GM21515 (cell line): Measurements from ENCODE around the gene SRPX.

Experiments used
- ATAC-seq: cut with Tn5 transposase; IDR thresholded peaks from one replicate; pipeline ENCODE4 v1.9.1; 2021; ENCODE audit not compliant: unreplicated experiment

Gene SRPX

DNA sequence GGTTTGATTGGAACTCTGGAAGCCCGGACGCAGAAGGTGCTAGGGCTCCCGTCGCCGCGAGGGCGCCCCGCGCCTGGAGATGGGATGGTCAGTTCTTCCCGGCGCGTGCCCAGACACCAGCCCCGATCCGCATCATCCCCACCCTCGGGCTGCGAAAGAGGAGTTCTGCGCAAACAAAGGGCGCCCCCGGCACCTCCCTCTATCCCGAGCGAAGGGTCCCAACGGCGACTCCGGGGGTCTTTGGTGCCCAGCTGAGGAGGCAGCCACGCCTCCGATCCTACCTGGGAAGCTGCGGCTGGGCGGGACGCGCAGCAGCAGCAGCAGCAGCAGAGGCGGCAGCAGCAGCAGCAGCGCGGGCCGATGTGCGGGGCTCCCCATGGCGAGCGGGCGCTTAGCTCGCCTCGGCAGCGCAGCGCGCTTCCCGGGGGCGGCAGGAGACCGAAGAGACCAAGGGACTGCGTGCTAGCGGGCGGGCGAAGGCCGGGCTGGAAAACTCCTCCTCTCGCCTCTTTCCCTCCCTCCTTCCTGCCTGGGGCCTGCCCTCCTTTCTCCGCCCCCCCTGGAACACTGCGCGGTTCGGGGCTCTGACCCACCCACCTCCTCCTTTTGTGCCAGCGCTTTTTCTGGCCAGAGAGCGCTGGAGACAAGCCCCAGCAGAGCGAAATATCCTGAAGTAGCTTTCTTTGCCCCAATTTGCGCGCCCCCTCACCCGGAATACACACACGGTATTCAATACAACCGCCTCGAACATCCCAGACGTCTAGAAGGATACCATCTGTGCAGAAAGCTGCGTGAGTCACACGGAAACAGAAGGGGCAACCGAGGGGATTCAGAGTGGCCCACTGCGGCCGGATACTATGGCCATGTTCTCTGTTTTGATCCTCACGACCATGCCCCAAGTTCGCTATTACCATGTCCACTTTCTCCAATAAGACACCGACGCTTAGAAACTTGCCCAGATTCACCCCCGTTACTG is at the start of gene SRPX:
TSS of gene SRPX (minus strand) at position 457 of the 976 bp plus-strand sequence. CDS start at position 378, 79 bp downstream.
- ATAC-seq: no peak

DNA sequence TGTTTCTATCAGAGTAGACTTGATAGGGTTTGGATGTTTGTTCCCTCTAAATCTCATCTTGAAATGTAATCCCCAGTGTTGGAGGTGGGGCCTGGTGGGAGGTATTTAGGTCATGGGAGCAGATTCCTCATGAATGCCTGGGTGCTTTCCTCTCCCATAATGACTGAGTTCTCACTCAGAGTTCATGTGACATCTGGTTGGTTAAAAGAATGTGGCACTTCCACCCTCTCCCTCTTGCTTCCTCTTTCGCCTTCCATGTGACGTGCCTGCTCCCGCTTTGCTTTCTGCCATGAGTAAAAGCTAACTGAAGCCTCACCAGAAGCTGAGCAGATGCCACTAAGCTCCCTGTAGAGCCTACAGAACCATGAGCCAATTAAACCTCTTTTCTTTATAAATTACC is 47.3 kb upstream of the SRPX start:
- ATAC-seq: no peak

DNA sequence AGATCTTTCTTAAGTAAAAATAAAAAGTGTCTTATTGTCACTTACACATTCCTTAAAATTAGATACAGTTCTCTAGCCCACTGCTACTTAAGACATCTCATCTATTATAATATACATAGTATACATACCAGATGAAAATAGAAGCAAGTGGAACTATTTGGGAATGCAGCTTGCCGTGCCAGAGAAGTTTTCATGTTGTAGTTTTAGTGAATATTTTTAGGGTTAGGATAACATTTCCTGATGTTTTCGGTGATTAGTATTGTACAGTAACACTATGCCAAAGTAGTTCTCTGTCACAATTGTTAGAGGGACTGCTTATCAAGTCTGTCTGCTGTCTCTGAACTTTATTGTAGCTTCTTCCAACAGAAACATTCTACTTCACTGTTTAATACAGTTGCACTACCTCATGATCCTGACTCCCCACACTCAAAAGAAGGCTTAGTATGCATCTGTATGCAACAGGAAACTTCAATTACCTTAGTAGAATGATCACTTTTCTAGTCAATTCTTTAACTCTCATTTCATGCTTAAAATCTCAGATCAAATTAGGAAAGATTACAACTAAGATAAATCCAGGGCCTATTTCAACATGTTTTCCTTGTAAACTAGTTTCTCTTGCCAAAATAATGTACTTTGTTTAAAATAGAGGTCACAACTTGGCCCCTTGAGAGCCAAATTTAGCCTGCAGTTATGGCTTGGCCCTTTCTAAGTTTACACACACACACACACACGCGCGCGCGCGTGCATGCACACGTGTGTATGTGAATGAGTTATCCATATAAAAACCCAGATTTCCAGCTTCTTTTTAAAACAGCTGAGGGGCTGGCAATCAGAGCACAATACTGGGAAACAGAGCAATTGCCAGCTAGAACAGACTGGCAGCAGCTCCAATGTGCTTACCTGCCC is 42.3 kb upstream of the SRPX start:
- ATAC-seq: no peak

GRCh38 chrX:38260231-38260630 is 39.6 kb upstream of the SRPX start:
- ATAC-seq: no peak

DNA sequence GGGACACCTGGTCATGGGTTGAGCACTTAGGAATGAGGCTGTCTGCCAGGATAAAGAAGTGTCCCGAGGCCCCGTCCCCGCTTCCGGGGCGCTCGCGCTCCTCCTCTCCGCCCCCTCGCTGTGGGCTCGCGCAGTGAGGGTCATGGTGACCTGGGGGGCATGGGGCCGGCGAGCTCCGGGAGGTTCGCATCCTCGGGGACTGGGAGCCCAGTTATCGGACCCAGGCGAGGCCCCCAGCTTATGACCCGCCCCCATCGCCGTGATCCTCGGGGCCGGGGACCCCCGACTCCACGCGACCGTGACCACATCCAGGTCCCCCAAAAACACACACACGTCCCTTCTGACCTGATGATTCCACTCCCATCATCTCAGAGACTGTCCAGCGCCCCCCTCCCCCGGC is 35.3 kb upstream of the SRPX start:
- ATAC-seq: no peak

GRCh38 chrX:38249965-38250364 is 29.3 kb upstream of the SRPX start:
- no peak for ATAC-seq

DNA sequence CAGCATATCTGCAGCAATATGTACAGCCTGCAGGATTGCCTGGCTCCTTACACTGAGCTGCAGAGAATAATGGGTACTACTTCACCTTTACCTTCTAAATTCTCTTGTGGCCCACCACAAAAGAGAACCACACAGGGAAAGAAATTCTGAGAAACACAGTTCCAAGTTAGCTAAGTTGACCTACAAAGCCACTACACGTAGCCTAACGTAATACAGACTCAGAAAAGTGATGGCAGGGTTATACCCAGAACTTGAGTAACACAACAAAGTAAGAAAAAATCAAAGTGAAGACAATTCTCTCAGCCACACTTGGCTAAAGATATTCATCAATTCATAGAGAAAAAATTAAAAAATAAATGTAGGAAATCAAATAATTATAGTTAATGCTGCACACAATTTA is 26.4 kb upstream of the SRPX start:
- ATAC-seq: no peak

- no peak for ATAC-seq
Measured at GRCh38 chrX:38240541-38240940, 19.9 kb upstream of the SRPX start.

- no peak for ATAC-seq
Measured at GRCh38 chrX:38236901-38237615, 16.4 kb upstream of the SRPX start.

DNA sequence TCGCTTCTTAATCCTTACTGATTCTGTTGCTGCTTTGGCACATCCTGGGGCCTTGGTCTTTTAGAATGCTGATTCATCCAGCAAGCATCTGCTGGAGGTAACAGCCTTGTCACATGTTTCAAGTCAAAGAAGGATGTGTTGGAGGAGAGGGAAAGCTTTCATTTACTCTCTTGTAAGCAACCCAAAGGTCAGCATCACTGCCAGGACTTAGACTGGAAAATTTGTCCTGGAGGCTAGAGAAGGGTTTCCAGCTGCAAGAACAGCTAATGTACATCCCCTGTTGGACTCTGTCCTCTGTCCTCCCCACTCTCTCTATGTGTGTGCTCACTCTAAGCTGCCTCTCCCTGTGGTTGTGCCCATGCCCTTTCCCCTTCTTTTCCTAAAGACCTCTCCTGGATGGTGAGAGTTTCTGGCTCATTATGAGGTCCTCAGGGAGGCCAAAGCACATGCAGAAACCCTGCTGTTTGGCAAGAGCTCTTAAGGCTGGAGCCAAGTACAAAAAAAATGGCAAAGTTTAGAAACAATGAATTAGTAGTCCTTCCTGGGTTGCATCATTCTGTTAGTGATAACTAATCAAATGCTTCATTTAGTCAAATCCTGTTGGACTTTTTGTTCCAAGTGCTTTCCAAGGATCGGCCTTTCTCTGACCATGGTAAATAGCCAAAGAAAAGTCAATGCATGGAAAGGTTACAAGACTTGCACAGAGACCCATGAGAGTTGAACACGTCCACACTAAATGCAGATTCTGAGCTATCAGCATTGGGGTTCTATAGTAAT is 13.4 kb upstream of the SRPX start:
- no peak for ATAC-seq

GRCh38 chrX:38232079-38232686 is 11.5 kb upstream of the SRPX start:
- no peak for ATAC-seq

- ATAC-seq: no peak
Measured at GRCh38 chrX:38225093-38225492, 4.4 kb upstream of the SRPX start.

DNA sequence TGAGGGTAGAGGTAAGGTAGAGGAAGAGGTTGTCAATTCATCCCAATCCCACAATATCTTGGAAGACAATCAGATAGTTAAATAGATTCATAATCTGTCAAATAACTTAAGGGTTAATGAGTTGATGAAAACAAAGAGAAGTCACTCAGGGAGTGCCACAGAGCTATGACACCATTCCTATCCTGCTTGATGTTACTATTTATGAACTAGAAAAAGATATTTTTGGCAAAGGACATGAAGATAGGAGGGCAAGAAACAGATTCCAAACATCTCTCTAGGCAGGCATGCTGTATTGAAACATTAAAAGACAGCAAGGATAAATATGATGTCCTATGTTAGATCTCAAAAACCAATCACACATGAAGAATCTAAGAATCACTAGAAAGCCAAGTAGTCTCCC is 3.5 kb upstream of the SRPX start:
- no peak for ATAC-seq

DNA sequence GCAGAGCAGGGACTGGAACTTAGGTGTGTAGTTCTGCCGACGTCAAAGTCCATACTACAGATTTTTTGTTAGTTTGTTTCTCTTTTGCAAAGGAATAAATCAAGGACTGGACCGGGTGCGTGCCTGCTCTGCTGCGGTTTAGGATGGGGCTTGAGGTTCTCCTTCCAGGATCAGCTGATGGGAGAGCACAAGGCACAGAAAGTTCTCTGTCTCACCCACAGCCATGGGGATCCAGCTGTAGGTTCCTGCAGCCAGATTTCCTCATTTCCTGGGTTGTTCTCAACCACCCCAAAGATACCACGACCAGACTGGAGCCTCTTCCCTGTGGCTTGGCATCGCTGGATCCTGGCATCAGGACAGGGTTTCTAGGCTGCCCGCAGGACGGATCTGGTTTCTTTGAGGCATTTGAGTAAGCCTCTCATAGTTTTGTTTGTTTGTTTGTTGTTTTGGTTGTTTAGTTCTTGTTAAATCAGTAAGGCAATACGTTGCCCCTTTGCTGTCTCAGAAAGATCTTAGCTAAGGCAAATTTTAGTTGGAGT is 789 bp upstream of the SRPX start:
- ATAC-seq: no peak

DNA sequence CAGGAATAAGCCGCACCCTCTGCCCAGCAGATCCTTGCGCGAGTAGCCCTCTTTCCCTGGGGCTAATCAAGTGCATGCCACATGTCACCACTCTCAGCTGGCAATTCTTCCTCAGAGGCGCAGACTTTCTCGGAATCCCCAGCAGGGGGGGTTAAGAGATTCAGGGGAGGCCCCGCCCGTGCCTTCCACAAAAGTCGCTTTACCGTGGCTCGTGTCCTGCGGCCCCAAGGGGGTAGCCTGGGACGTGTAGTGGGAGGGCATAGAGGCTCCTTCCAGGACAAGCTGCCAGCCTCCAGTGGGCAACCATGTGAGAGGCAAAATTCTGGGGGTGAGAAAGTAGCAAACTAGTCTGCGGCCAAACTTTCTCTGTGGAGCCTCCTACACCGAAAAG is 652 bp downstream of the SRPX start:
- no peak for ATAC-seq

DNA sequence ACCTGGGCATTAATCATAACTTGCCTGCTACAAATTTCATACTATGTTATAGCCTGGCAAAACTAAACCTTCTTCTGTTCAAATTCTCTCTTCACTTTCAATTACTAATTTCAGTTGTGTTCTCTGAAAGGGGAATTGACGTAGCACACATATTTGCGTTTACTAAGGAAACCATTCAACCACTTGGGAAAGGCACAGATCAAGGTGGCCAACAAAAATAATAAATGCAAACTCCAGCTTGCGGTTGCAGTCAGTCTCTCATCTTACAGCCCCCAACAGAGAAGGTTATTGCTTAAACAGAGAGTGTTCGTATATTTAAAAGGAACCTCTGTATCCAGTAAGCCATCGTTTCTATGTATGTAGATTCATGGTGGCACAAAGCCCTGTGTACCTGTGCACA is 4.0 kb downstream of the SRPX start:
- no peak for ATAC-seq

DNA sequence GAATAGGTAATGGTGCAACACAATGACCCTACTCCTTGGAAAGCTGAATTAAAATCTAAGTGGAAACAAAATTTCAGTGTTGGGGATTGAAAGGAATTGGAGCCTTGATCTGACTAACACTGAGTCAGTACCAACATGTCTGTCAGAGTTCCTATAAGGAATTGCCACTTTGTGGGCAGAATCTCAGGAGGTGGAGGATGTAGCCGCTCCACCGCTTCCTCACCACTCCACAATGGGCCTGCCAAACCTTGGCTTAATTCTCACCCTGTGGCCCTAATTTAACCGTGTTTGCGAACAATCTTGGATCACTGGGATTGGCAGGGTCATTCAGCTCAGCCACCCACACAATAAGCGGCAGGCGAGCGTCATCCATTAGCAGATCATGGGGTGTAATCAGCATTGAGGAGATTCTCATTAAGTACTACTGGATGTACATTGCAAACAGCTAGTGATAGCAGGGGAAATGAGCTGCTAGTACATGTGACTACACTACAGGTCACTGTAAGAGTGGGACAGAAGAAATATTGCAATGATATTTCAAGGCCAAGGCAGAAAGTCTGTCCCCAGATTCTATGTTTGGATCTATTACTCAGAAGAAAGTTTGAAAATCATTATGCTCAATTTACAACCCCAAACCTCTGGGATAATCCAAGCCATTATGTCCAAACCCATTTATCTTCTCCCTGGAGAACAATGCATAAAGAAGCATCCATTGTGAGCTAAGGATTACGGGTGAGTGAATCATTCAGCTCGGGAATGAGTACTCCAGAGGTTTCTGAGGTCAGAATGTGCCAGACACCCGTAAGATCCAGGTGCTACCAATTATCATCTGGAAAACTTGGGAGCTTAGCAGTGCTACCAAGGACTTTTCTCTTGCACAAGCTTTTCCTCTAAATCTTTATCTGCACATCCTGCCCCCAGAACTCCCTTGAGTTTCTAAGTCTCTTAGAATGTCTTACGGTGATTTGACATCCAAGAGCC is 5.8 kb downstream of the SRPX start:
- ATAC-seq: no peak

- ATAC-seq: no peak
Measured at GRCh38 chrX:38214044-38214443, 6.6 kb downstream of the SRPX start.
